Coronary artery (tissue), 2 donors: ENCODE measurements around the gene RO60.

Source experiments
- DNase-seq: peaks from one replicate; pipeline ENCODE4 v3.0.0-alpha.2; 2017; ENCODE audit warnings: low spot score
- H3K27ac ChIP-seq, 2 donors: fragments of 200-600 bp; sonication (generic); one replicate each; pipeline ENCODE4 v1.5.1; 2016 to 2019
- H3K4me3 ChIP-seq: fragments of 200-600 bp; sonication (generic); 2 replicates; pipeline ENCODE4 v1.5.1; 2016; ENCODE audit warnings: mild to moderate bottlenecking, moderate library complexity
- CTCF ChIP-seq: fragments of 200-600 bp; sonication (generic); IDR thresholded peaks from one replicate; pipeline ENCODE4 v1.5.1; 2019; ENCODE audit warnings: antibody characterized with exemption

The RO60 gene

GRCh38 chr1:193059282-193060114 lies at the start of gene RO60, which contains the start of gene UCHL5:
Gene RO60, plus strand, starts transcription at chr1:193059612. Its CDS starts 9,443 bp downstream, at chr1:193069055.
Gene UCHL5, minus strand, starts transcription at chr1:193059360. Its CDS starts 100 bp downstream, at chr1:193059260.
- peak within 1 kb of the TSS; percentile 96 to 99 for H3K27ac ChIP-seq
- TF ChIP-seq CTCF = no peak
- peak within 1 kb of the TSS; percentile 94 for H3K4me3 ChIP-seq
- DNase-seq = peak; percentile 98

GRCh38 chr1:193011406-193011805 lies 48.0 kb upstream of the RO60 start:
- Histone ChIP-seq H3K4me3 (no peak overlapping the region), H3K27ac (no peak overlapping the region)
- DNase-seq = no peak
- TF ChIP-seq CTCF = no peak

GRCh38 chr1:193013005-193013404 lies 46.4 kb upstream of the RO60 start:
- no peak overlapping the region for H3K27ac ChIP-seq
- no peak overlapping the region for H3K4me3 ChIP-seq
- no peak for TF ChIP-seq CTCF
- DNase-seq = no peak

GRCh38 chr1:193013707-193014106 lies 45.7 kb upstream of the RO60 start:
- H3K4me3 ChIP-seq = no peak overlapping the region
- no peak for TF ChIP-seq CTCF
- DNase-seq = no peak
- no peak overlapping the region for H3K27ac ChIP-seq

DNA sequence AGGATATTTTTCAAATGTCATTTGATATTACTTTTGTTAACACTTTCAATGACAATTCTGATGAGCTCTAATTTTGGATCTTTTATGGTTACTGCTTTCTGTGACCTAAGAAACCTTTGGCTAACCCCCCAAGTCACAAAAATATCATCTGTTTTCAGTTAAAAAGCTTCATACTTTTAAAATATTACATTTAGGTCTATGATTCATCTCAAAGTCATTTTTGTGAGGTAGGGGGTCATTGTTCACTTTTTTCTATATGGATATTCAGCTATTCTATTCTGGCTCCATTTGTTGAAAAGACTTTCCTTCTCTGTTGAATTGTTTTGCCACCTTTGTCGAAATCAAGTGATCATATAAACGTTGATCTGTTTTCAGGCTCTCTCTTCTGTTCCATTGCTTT lies 45.0 kb upstream of the RO60 start:
- H3K4me3 ChIP-seq = no peak overlapping the region
- DNase-seq = no peak
- no peak overlapping the region for H3K27ac ChIP-seq
- no peak for TF ChIP-seq CTCF

DNA sequence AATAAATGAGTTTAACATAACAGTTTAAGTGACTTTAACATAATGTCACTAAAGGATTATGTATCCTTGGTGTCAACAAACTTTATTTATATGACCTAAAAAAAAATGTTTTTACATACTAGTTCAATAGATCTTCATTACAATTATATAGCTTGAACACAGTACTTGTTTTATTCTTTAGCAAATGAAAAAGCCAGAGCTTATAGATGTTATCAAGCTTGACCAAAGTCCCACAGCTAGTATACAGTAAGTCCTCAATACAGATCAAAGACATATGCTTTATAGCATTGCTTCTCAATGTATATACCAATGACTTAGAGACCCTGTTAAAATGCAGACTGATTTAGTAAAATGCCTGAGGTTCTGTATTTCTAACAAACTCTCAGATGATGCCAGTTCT lies 42.6 kb upstream of the RO60 start:
- Histone ChIP-seq H3K4me3 (no peak overlapping the region), H3K27ac (no peak overlapping the region)
- TF ChIP-seq CTCF = no peak
- DNase-seq = no peak

DNA sequence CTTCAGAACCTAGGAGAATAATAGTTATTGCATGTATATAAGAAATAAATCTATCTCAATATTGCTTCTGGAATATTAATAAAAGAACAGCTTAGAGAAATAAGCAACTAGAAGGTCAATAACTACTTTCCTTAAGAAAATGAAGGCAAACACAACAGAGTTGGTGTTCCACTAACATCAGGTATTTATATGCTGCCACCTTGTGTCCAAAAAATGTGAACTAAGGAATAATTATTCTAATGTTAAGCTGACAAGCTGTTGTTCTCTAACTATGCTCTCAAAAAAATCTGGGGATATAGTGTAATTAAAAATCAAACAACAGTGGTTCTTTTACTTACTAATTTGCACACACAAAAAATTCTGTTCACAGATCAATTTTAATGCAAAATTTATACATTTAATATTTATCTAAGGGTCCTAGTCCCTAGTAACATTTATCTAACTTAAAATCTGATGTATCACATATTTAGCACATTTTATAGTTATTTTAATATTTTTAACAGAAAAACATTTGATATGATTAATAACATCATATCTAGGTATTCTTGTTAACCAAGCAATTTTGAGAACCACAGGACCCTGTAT lies 39.9 kb upstream of the RO60 start:
- DNase-seq = no peak
- Histone ChIP-seq H3K4me3 (no peak overlapping the region), H3K27ac (no peak overlapping the region)
- no peak for TF ChIP-seq CTCF
